WTC11 (cell line): ENCODE data around the gene FHIT. TPM values are rescaled to one million over a fixed set of nuclear protein-coding genes. Genes with fewer than 3 reads are reported as not detected.

Source experiments
- ATAC-seq: fragments of 200-7000 bp; cut with Tn5 transposase; 2 replicates; pipeline ENCODE4 v1.10.0; 2021; ENCODE audit warnings: mild to moderate bottlenecking, moderate library complexity
- CTCF ChIA-PET: fragments of 300-600 bp; sonication (Branson Sonifier 250); formaldehyde crosslinking; loops from one replicate; lab custom pipeline; 2021; ENCODE audit warnings: antibody characterized with exemption; lab: Charles Lee
- POLR2A ChIA-PET: fragments of 350-600 bp; sonication (Branson Sonifier 250); formaldehyde crosslinking; loops from one replicate; lab custom pipeline; 2021; ENCODE audit warnings: antibody characterized with exemption; lab: Charles Lee
- DNase-seq: peaks from one replicate; pipeline ENCODE4 v3.0.0; 2021; ENCODE audit warnings: low spot score
- H3K27ac Mint-ChIP-seq: 2 replicates; pipeline ENCODE4 v1.8.0; 2021; ENCODE audit warnings: mixed read lengths
- H3K27me3 Mint-ChIP-seq: 2 replicates; pipeline ENCODE4 v1.8.0; 2021; ENCODE audit warnings: low read depth, mild to moderate bottlenecking, moderate library complexity, mixed read lengths
- H3K36me3 Mint-ChIP-seq: 2 replicates; pipeline ENCODE4 v1.8.0; 2021; ENCODE audit warnings: mixed read lengths
- H3K4me1 Mint-ChIP-seq: 2 replicates; pipeline ENCODE4 v1.8.0; 2022; ENCODE audit warnings: mixed read lengths
- H3K4me3 Mint-ChIP-seq: 2 replicates; pipeline ENCODE4 v1.8.0; 2021; ENCODE audit warnings: mild to moderate bottlenecking, moderate library complexity, mixed read lengths
- H3K9me3 Mint-ChIP-seq: 2 replicates; pipeline ENCODE4 v1.8.0; 2021; ENCODE audit warnings: mixed read lengths
- ATF1 ChIP-seq: sonication (generic); formaldehyde crosslinking; IDR thresholded peaks from 2 replicates; pipeline ENCODE4 v1.8.1; 2023; ENCODE audit warnings: mild to moderate bottlenecking, moderate library complexity, missing genetic modification reagents
- CBFB ChIP-seq: sonication (generic); formaldehyde crosslinking; IDR thresholded peaks from 2 replicates; pipeline ENCODE4 v1.8.1; 2022; ENCODE audit warnings: mild to moderate bottlenecking, low read depth, missing genetic modification reagents
- EMX1 ChIP-seq: fragments of 250-450 bp; sonication (Bioruptor Pico); IDR thresholded peaks from 2 replicates; pipeline ENCODE4 v1.8.0; 2021; ENCODE audit warnings: mild to moderate bottlenecking
- ESRRA ChIP-seq: sonication (generic); formaldehyde crosslinking; IDR thresholded peaks from 2 replicates; pipeline ENCODE4 v1.8.1; 2022; ENCODE audit warnings: mild to moderate bottlenecking, missing genetic modification reagents, borderline replicate concordance
- FOXK1 ChIP-seq: sonication (generic); formaldehyde crosslinking; IDR thresholded peaks from 2 replicates; pipeline ENCODE4 v1.8.0; 2022; ENCODE audit warnings: mild to moderate bottlenecking, moderate library complexity, missing genetic modification reagents
- HMGA2 ChIP-seq: fragments of 250-450 bp; sonication (Bioruptor Pico); IDR thresholded peaks from 2 replicates; pipeline ENCODE4 v1.4.0; 2021; ENCODE audit warnings: mild to moderate bottlenecking, moderate library complexity
- IRF2 ChIP-seq: sonication (generic); formaldehyde crosslinking; IDR thresholded peaks from 2 replicates; pipeline ENCODE4 v1.8.0; 2022; ENCODE audit warnings: low read depth, missing genetic modification reagents, borderline replicate concordance
- MXD4 ChIP-seq: fragments of 250-450 bp; sonication (Bioruptor Pico); IDR thresholded peaks from 2 replicates; pipeline ENCODE4 v1.8.0; 2021; ENCODE audit warnings: mild to moderate bottlenecking, moderate library complexity, borderline replicate concordance
- NFE2L1 ChIP-seq: sonication (generic); formaldehyde crosslinking; IDR thresholded peaks from 2 replicates; pipeline ENCODE4 v1.8.1; 2023; ENCODE audit warnings: missing genetic modification reagents
- NR1H2 ChIP-seq: sonication (generic); formaldehyde crosslinking; IDR thresholded peaks from 2 replicates; pipeline ENCODE4 v1.9.0; 2021; ENCODE audit warnings: mild to moderate bottlenecking, moderate library complexity, missing genetic modification reagents
- NR2C2 ChIP-seq: sonication (generic); formaldehyde crosslinking; IDR thresholded peaks from 2 replicates; pipeline ENCODE4 v1.8.0; 2022; ENCODE audit warnings: mild to moderate bottlenecking, missing genetic modification reagents
- NR3C1 ChIP-seq: sonication (generic); formaldehyde crosslinking; conservative IDR thresholded peaks from 2 replicates; pipeline ENCODE4 v1.8.1; 2023; ENCODE audit warnings: low read depth, mild to moderate bottlenecking, missing genetic modification reagents
- OVOL2 ChIP-seq: fragments of 250-450 bp; sonication (Bioruptor Pico); IDR thresholded peaks from 2 replicates; pipeline ENCODE4 v1.9.0; 2021; ENCODE audit warnings: mild to moderate bottlenecking, borderline replicate concordance
- PRRX2 ChIP-seq: fragments of 250-450 bp; sonication (Bioruptor Pico); IDR thresholded peaks from 2 replicates; pipeline ENCODE4 v1.8.0; 2021; ENCODE audit warnings: mild to moderate bottlenecking
- RORB ChIP-seq: fragments of 250-450 bp; sonication (Bioruptor Pico); IDR thresholded peaks from 2 replicates; pipeline ENCODE4 v1.9.0; 2021; ENCODE audit warnings: mild to moderate bottlenecking
- TCF7 ChIP-seq: sonication (generic); formaldehyde crosslinking; IDR thresholded peaks from 2 replicates; pipeline ENCODE4 v1.8.0; 2022; ENCODE audit warnings: mild to moderate bottlenecking, low read depth, missing genetic modification reagents, moderate library complexity
- ZNF121 ChIP-seq: sonication (generic); formaldehyde crosslinking; IDR thresholded peaks from 2 replicates; pipeline ENCODE4 v1.8.0; 2023; ENCODE audit warnings: missing genetic modification reagents
- ZNF219 ChIP-seq: sonication (generic); formaldehyde crosslinking; IDR thresholded peaks from 2 replicates; pipeline ENCODE4 v1.8.0; 2023; ENCODE audit warnings: missing genetic modification reagents, mild to moderate bottlenecking, borderline replicate concordance
- ZNF671 ChIP-seq: fragments of 250-450 bp; sonication (Bioruptor Pico); IDR thresholded peaks from 2 replicates; pipeline ENCODE4 v1.8.0; 2021; ENCODE audit warnings: mild to moderate bottlenecking
- total RNA-seq: library from RNA; stranded (reverse); gene quantifications from 3 replicates; pipeline ENCODE4 v1.2.3, GENCODE V29; 2021
- TF ChIP-seq, protein P1 (sequence below): fragments of 250-450 bp; sonication (Bioruptor Pico); IDR thresholded peaks from 2 replicates; pipeline ENCODE4 v2.1.2; 2022; ENCODE audit warnings: mild to moderate bottlenecking, moderate library complexity
- TF ChIP-seq, protein P2 (sequence below): fragments of 250-450 bp; sonication (Bioruptor Pico); IDR thresholded peaks from 2 replicates; pipeline ENCODE4 v1.9.0; 2021; ENCODE audit warnings: moderate library complexity, mild to moderate bottlenecking, inconsistent platforms, borderline replicate concordance
- TF ChIP-seq, protein P3 (sequence below): sonication (generic); formaldehyde crosslinking; IDR thresholded peaks from 2 replicates; pipeline ENCODE4 v1.8.1; 2022; ENCODE audit warnings: low read depth, missing genetic modification reagents, borderline replicate concordance
- TF ChIP-seq, protein P4 (sequence below): sonication (generic); formaldehyde crosslinking; IDR thresholded peaks from 2 replicates; pipeline ENCODE4 v1.8.1; 2022; ENCODE audit warnings: mild to moderate bottlenecking, missing genetic modification reagents, moderate library complexity, borderline replicate concordance
- TF ChIP-seq, protein P5 (sequence below): sonication (generic); formaldehyde crosslinking; IDR thresholded peaks from 2 replicates; pipeline ENCODE4 v1.8.1; 2023; ENCODE audit warnings: mild to moderate bottlenecking, missing genetic modification reagents, moderate library complexity
- TF ChIP-seq, protein P6 (sequence below): sonication (generic); formaldehyde crosslinking; conservative IDR thresholded peaks from 2 replicates; pipeline ENCODE4 v1.8.1; 2022; ENCODE audit warnings: mild to moderate bottlenecking, missing genetic modification reagents
- TF ChIP-seq, protein P7 (sequence below): sonication (generic); formaldehyde crosslinking; IDR thresholded peaks from 2 replicates; pipeline ENCODE4 v1.8.1; 2023; ENCODE audit warnings: mild to moderate bottlenecking, missing genetic modification reagents, moderate library complexity
- TF ChIP-seq, protein P8 (sequence below): fragments of 250-450 bp; sonication (Bioruptor Pico); IDR thresholded peaks from 2 replicates; pipeline ENCODE4 v1.9.0; 2021; ENCODE audit warnings: mild to moderate bottlenecking

FHIT gene
- total RNA-seq, 1 experiment from 2014 or later = 2.6 TPM

DNA sequence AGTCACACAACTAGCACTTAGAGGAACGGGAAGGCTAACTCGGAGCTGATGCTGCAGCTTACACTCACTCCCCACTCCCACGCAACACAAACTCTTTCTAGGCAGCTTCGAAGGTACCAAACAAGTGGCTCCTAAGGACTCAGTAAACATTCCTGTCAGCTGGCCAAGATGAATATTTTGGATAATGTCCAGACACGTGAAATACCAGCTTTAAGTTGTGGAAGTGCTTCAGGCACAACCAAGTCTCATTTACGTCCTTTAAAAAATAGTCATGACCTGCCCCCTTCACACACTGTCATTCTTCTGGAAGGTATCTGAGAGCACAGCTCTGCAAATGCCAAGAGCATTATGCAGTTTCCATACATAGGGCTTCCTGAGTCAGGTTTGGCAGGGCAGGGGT, 1195.5 kb downstream of the FHIT start (continued):
- TF ChIP-seq HMGA2 (CRISPR knock-in tag) = no peak

DNA sequence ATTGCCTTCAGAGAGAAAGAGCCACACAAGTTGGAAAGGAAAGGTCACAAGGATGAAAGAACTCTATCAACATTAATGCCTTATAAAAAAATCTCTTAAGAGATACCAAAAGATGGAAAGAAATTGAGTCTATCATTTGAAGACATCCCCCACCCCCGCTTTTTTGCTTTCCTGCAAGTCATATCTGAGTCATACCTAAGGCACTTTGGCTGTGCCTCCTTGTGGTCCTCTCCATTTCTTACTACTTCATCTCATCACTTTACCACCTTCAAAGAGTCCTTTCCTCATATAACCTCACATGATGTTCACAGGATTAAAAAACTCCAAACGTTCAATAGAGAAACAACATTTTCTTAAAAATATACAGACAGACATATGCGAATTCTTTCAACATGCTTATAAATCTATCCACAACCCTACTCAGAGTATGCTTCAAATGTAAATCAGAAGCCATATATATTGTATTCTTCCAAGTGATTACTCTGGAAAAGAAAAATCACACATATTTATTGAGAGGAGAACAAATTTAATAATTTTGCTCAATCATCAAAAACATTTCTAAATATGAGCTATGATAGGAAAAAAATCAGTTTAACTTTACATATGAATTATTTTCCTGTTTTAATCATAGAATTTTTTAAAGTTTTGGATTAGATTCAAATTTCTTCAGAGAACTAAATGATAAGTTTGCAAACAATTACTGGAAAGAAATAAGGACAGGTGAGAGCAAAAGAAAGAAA, 1197.6 kb downstream of the FHIT start:
- POLR2A ChIA-PET = no interaction called here

DNA sequence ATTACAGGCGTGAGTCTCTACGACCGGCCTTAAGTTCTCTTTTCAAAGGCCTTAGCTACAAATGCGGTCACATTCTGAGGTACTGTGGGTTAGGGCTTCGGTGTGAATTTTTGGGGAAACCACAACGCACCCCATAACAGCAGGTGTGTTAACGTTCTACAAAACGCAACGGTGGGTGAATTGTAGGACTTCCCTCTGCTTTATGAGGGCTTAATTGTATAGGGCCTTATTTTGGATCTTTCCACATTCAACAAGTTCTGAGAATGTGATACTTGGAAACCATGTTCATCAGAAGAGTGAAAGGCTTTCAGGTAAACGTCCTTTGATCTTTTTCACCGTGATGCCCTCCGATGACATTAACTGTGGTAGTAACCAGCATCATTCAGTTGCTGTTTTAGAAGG, 1202.8 kb downstream of the FHIT start:
- Mint-ChIP-seq H3K27ac (no peak overlapping the region), H3K4me3 (no peak overlapping the region), H3K9me3 (peaks cover 21% of the 10 kb centered on the region), H3K36me3 (peaks cover 8% of the 10 kb centered on the region), H3K4me1 (0 out of 2 replicates have a peak, but pooled peaks cover 3% of the 10 kb centered on the region), H3K27me3 (no peaks in the 10 kb centered on the region)
- ATAC-seq = no peak
- POLR2A ChIA-PET = no interaction called here
- CTCF ChIA-PET = no interaction called here
- DNase-seq = no peak
- TF ChIP-seq RORB (no peak), ZNF219 (CRISPR knock-in tag) (no peak), ZNF121 (CRISPR knock-in tag) (no peak), CBFB (CRISPR knock-in tag) (no peak), TCF7 (CRISPR knock-in tag) (no peak), NR2C2 (CRISPR knock-in tag) (no peak), IRF2 (CRISPR knock-in tag) (no peak), EMX1 (CRISPR knock-in tag) (no peak), ATF1 (no peak), MXD4 (no peak), OVOL2 (CRISPR knock-in tag) (no peak)
- TF ChIP-seq, protein P1, sequence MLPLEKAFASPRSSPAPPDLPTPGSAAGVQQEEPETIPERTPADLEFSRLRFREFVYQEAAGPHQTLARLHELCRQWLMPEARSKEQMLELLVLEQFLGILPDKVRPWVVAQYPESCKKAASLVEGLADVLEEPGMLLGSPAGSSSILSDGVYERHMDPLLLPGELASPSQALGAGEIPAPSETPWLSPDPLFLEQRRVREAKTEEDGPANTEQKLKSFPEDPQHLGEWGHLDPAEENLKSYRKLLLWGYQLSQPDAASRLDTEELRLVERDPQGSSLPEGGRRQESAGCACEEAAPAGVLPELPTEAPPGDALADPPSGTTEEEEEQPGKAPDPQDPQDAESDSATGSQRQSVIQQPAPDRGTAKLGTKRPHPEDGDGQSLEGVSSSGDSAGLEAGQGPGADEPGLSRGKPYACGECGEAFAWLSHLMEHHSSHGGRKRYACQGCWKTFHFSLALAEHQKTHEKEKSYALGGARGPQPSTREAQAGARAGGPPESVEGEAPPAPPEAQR (CRISPR knock-in tag) = no peak
- TF ChIP-seq, protein P2, sequence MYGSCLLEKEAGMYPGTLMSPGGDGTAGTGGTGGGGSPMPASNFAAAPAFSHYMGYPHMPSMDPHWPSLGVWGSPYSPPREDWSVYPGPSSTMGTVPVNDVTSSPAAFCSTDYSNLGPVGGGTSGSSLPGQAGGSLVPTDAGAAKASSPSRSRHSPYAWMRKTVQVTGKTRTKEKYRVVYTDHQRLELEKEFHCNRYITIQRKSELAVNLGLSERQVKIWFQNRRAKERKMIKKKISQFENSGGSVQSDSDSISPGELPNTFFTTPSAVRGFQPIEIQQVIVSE (CRISPR knock-in tag) = no peak

More for the DNA sequence above, 1197.6 kb downstream of the FHIT start:
- ATAC-seq = no peak
- peaks cover 5% of the 10 kb centered on the region; the same call in 1 of the 2 replicates for H3K4me1 Mint-ChIP-seq
- H3K9me3 Mint-ChIP-seq = peaks cover 14% of the 10 kb centered on the region
- no peaks in the 10 kb centered on the region for H3K27me3 Mint-ChIP-seq
- TF ChIP-seq ESRRA (no peak), NR1H2 (no peak), FOXK1 (CRISPR knock-in tag) (no peak), NFE2L1 (CRISPR knock-in tag) (no peak), ATF1 (no peak), PRRX2 (no peak), NR3C1 (CRISPR knock-in tag) (no peak), CBFB (CRISPR knock-in tag) (no peak), ZNF671 (CRISPR knock-in tag) (no peak)
- TF ChIP-seq, protein P3, sequence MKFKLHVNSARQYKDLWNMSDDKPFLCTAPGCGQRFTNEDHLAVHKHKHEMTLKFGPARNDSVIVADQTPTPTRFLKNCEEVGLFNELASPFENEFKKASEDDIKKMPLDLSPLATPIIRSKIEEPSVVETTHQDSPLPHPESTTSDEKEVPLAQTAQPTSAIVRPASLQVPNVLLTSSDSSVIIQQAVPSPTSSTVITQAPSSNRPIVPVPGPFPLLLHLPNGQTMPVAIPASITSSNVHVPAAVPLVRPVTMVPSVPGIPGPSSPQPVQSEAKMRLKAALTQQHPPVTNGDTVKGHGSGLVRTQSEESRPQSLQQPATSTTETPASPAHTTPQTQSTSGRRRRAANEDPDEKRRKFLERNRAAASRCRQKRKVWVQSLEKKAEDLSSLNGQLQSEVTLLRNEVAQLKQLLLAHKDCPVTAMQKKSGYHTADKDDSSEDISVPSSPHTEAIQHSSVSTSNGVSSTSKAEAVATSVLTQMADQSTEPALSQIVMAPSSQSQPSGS (CRISPR knock-in tag) = no peak
- TF ChIP-seq, protein P4, sequence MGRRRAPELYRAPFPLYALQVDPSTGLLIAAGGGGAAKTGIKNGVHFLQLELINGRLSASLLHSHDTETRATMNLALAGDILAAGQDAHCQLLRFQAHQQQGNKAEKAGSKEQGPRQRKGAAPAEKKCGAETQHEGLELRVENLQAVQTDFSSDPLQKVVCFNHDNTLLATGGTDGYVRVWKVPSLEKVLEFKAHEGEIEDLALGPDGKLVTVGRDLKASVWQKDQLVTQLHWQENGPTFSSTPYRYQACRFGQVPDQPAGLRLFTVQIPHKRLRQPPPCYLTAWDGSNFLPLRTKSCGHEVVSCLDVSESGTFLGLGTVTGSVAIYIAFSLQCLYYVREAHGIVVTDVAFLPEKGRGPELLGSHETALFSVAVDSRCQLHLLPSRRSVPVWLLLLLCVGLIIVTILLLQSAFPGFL = no peak
- TF ChIP-seq, protein P5, sequence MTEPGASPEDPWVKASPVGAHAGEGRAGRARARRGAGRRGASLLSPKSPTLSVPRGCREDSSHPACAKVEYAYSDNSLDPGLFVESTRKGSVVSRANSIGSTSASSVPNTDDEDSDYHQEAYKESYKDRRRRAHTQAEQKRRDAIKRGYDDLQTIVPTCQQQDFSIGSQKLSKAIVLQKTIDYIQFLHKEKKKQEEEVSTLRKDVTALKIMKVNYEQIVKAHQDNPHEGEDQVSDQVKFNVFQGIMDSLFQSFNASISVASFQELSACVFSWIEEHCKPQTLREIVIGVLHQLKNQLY = no peak
- TF ChIP-seq, protein P6, sequence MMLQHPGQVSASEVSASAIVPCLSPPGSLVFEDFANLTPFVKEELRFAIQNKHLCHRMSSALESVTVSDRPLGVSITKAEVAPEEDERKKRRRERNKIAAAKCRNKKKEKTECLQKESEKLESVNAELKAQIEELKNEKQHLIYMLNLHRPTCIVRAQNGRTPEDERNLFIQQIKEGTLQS (CRISPR knock-in tag) = no peak
- TF ChIP-seq, protein P7, sequence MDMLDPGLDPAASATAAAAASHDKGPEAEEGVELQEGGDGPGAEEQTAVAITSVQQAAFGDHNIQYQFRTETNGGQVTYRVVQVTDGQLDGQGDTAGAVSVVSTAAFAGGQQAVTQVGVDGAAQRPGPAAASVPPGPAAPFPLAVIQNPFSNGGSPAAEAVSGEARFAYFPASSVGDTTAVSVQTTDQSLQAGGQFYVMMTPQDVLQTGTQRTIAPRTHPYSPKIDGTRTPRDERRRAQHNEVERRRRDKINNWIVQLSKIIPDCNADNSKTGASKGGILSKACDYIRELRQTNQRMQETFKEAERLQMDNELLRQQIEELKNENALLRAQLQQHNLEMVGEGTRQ (CRISPR knock-in tag) = no peak
- TF ChIP-seq, protein P8, sequence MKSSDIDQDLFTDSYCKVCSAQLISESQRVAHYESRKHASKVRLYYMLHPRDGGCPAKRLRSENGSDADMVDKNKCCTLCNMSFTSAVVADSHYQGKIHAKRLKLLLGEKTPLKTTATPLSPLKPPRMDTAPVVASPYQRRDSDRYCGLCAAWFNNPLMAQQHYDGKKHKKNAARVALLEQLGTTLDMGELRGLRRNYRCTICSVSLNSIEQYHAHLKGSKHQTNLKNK (CRISPR knock-in tag) = no peak
- TF ChIP-seq, all 79 proteins: peak for 0
- Mint-ChIP-seq H3K27ac (no peak overlapping the region), H3K36me3 (peaks cover 6% of the 10 kb centered on the region), H3K4me3 (no peak overlapping the region)
- CTCF ChIA-PET = no interaction called here
- DNase-seq = no peak
